NOMO-1 treated with dmso at 0.1 percent for 144 hours (cell line): ENCODE measurements around the gene CDH10.
A peak's percentile ranks its signal among the peaks of the same experiment; 100 is the strongest.

ENCODE experiments used
- DNase-seq: peaks from one replicate; lab custom pipeline; 2025; ENCODE audit not compliant: unreplicated experiment; lab: John Stamatoyannopoulos, UW

The CDH10 gene

GRCh38 chr5:24644761-24645160 is at the start of gene CDH10:
TSS of gene CDH10 (minus strand) at chr5:24644978. CDS start at chr5:24593490, 51,488 bp downstream.
- DNase-seq, result no peak

GRCh38 chr5:24693609-24694008 is 48.8 kb upstream of the CDH10 start:
- no peak for DNase-seq

- no peak for DNase-seq
Measured at GRCh38 chr5:24691074-24691473, 46.3 kb upstream of the CDH10 start.

GRCh38 chr5:24681106-24681505 is 36.3 kb upstream of the CDH10 start:
- no peak for DNase-seq

- DNase-seq, result no peak
Measured at GRCh38 chr5:24668050-24668449, 23.3 kb upstream of the CDH10 start.

GRCh38 chr5:24649531-24649930 is 4.8 kb upstream of the CDH10 start:
- DNase-seq, result no peak

- no peak for DNase-seq
Measured at GRCh38 chr5:24646915-24647314, 2.1 kb upstream of the CDH10 start.

- no peak for DNase-seq
Measured at GRCh38 chr5:24645483-24645882, 705 bp upstream of the CDH10 start.

- no peak for DNase-seq
Measured at GRCh38 chr5:24643880-24644279, 898 bp downstream of the CDH10 start.

- no peak for DNase-seq
Measured at GRCh38 chr5:24643156-24643555, 1.6 kb downstream of the CDH10 start.

- no peak for DNase-seq
Measured at GRCh38 chr5:24642022-24642421, 2.8 kb downstream of the CDH10 start.

- no peak for DNase-seq
Measured at GRCh38 chr5:24635209-24635608, 9.6 kb downstream of the CDH10 start.

GRCh38 chr5:24633715-24634325 is 11.0 kb downstream of the CDH10 start:
- DNase-seq, result no peak

GRCh38 chr5:24632353-24632752 is 12.4 kb downstream of the CDH10 start:
- DNase-seq, result no peak

GRCh38 chr5:24630918-24631317 is 13.9 kb downstream of the CDH10 start:
- DNase-seq, result no peak

GRCh38 chr5:24629798-24630197 is 15.0 kb downstream of the CDH10 start:
- no peak for DNase-seq

- no peak for DNase-seq
Measured at GRCh38 chr5:24624872-24625271, 19.9 kb downstream of the CDH10 start.

- DNase-seq, result no peak
Measured at GRCh38 chr5:24623624-24624023, 21.2 kb downstream of the CDH10 start.

- DNase-seq, result no peak
Measured at GRCh38 chr5:24623031-24623430, 21.7 kb downstream of the CDH10 start.

GRCh38 chr5:24621792-24622191 is 23.0 kb downstream of the CDH10 start:
- peak; percentile 71 for DNase-seq

GRCh38 chr5:24616566-24616965 is 28.2 kb downstream of the CDH10 start:
- DNase-seq, result no peak

GRCh38 chr5:24615159-24615558 is 29.6 kb downstream of the CDH10 start:
- DNase-seq, result no peak

- no peak for DNase-seq
Measured at GRCh38 chr5:24609706-24610105, 35.1 kb downstream of the CDH10 start.
